C4-2B (cell line): Measurements from ENCODE around the gene MTIF3.

Source experiments
- H3K27ac ChIP-seq: fragments of 450-650 bp; 2 replicates; pipeline ENCODE4 v1.5.1; 2017
- CTCF ChIP-seq: fragments of 450-650 bp; conservative IDR thresholded peaks from 2 replicates; pipeline ENCODE4 v1.5.1; 2017; ENCODE audit warnings: mild to moderate bottlenecking
- ZFX ChIP-seq: fragments of 450-650 bp; IDR thresholded peaks from 2 replicates; pipeline ENCODE4 v1.6.1; 2017

The MTIF3 gene

DNA sequence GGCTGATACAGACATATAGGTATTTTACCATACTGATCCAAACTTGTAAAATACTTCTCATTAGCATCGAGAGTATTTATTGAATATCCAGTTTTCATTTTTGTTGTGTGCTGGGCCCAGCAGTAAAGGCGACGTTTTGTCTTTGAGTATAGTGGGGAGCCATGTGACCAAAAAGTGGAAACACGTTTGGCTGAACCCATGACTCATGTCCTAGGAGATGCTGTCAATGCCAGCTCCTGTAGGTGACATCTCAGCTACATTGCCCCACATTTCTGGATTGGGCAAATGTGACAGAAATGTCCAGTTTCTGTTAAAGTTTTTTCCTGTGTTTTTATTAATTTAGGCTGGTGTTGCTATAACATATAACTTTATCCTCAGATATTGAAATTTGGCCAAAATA, 52.0 kb downstream of the MTIF3 start:
- H3K27ac ChIP-seq = no peak overlapping the region
- TF ChIP-seq ZFX (no peak), CTCF (no peak)

- TF ChIP-seq CTCF = no peak
- TF ChIP-seq ZFX = no peak
- H3K27ac ChIP-seq = no peak overlapping the region
Observed at GRCh38 chr13:27396252-27396846, 54.0 kb downstream of the MTIF3 start.

DNA sequence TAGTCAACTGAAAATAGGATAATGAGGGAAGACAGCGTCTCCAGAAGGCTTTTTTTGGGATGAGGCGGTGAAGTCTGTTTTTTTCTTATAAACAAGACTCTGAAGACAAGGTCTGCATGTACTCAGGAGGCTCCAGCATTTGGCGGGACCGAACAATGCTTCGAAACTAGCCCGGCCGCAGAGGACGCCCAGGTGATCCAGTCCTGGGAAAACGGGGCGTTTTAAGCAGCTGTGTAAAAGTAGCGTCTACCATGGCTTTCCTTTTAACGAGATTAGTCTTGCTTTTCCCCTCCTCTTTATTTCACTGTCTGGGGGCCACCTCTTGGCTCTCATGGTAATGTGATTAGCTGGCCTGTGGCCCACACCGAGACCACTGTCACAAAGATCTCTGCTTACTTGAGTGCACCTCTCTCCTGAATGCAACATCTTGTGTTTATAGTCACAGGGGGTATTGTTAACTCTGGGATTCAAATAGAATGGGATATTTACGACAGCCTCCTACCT, 55.3 kb downstream of the MTIF3 start:
- no peak overlapping the region for H3K27ac ChIP-seq
- no peak for TF ChIP-seq CTCF
- TF ChIP-seq ZFX = no peak

DNA sequence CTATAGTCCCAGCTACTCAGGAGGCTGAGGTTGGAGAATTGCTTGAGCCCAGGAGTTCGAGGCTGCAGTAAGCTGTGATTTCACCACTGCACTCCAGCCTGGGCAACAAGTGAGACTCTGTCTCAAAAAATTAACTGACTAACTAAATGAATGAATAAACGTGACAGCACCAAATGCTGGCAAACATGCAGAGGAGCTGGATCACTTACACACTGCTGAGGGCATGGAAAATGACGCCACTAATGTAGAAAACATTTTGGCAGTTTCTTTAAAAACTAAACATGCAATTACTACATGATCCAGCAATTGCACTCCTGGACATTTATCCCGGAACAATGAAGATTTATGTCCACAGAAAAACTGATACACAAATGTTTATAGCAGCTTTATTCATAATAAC, 57.3 kb downstream of the MTIF3 start:
- TF ChIP-seq ZFX (no peak), CTCF (no peak)
- no peak overlapping the region for H3K27ac ChIP-seq

GRCh38 chr13:27391471-27391870, 58.9 kb downstream of the MTIF3 start:
- TF ChIP-seq CTCF (no peak), ZFX (no peak)
- H3K27ac ChIP-seq = no peak overlapping the region

DNA sequence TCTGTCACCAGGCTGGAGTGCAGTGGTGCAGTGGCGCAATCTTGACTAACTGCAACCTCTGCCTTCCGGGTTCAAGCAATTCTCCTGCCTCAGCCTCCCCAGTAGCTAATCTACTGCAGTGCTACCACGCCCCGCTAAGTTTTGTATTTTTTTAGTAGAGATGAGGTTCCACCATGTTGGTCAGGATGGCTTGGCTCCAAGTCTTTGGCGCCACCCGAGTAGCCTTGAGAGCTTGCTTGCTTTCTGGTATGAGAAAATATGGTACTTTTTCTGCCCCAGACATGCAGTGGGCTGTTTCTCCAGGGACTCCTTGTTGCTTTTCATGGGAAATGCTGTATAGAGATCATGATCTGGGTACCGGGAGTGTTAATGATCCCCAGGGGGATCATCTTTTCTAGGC, 60.5 kb downstream of the MTIF3 start:
- H3K27ac ChIP-seq = no peak overlapping the region
- TF ChIP-seq ZFX (no peak), CTCF (no peak)

DNA sequence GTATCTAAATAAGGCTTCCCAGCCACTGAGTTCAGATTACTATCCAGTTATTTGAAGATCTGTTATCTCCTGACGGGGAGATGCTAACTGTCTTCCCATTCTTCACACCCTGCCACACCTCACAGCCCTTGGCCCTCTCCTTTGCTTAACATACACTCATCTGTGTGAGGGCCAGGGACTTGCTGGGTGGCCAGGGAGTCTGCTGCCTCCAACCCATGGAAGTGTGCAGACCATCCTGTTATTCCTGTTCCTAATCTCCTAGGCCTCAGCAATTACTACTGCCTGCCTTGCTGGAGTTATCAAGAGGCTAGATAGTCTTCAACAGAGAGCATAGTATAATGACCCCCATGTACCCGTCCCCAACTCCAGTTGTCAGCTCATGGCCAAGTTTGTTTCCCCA, 62.1 kb downstream of the MTIF3 start:
- H3K27ac ChIP-seq = no peak overlapping the region

More for the DNA sequence above, 62.1 kb downstream of the MTIF3 start:
- TF ChIP-seq ZFX = no peak
- TF ChIP-seq CTCF = no peak
